ENCODE measurements around the gene CD19. TPM values are rescaled to one million over a fixed set of nuclear protein-coding genes. Genes with fewer than 3 reads are reported as not detected.
"Not testable (repeated sequence)": the region's sequence is repeated elsewhere in the genome, so short reads cannot be mapped to it uniquely, and the experiment has no call there.

The CD19 gene
- total and polyA plus RNA-seq, 12 donors = 0.06 to 0.19 TPM; not detected in 10

- peaks cover 0 to 2% (median 0%) of the 10 kb centered on the region in 7 donors for H3K27me3 ChIP-seq
- no peak for TF ChIP-seq CTCF (IDR thresholded peaks at IDR 0.05)
- H3K4me1 ChIP-seq = peaks cover 0 to 10% (median 4%) of the 10 kb centered on the region in 9 donors
- H3K36me3 ChIP-seq = no peaks in the 10 kb centered on the region
- no peaks in the 10 kb centered on the region for H3K9me3 ChIP-seq
- H3K4me3 ChIP-seq = no peak overlapping the region
- ATAC-seq (peak in 1 of 8 donors; percentile 31), DNase-seq (no peak)
- 70 to 81% methylated on average over 14 of the region's 14 CpGs for WGBS, 2 donors
- intact Hi-C loops (cut with DNase I) = loop anchor here in 1 of 10 donors (10.0 kb wide), 1 partner anchor 113 kb away; the partner anchor contains the start of gene ATXN2L
- H3K27ac ChIP-seq = no peak overlapping the region
Observed at GRCh38 chr16:28937222-28937876, 5.6 kb downstream of the CD19 start.

GRCh38 chr16:28938721-28939120 lies 7.0 kb downstream of the CD19 start:
- 80 to 81% methylated on average over 7 of the region's 7 CpGs for WGBS, 2 donors

GRCh38 chr16:28939825-28940224 lies 8.1 kb downstream of the CD19 start:
- H3K27ac ChIP-seq = not testable (repeated sequence)
- 90 to 94% methylated on average over 7 of the region's 7 CpGs for WGBS, 2 donors
- intact Hi-C loops (cut with DNase I) = loop anchor here in 7 of 10 donors (2.0 to 10.0 kb wide), 9 partner anchors 23 to 388 kb away; partner anchors contain the start of genes ATP2A1 (in 3 of the 7), ATXN2L (in 2 of the 7) and SGF29 (in 2 of the 7)

More at GRCh38 chr16:28938721-28939120, 7.0 kb downstream of the CD19 start:
- no peak for TF ChIP-seq CTCF (IDR thresholded peaks at IDR 0.05)
- ATAC-seq = no peak
- Histone ChIP-seq H3K36me3 (no peaks in the 10 kb centered on the region), H3K4me3 (no peak overlapping the region), H3K9me3 (no peaks in the 10 kb centered on the region), H3K27ac (no peak overlapping the region), H3K27me3 (peaks cover 0 to 2% (median 0%) of the 10 kb centered on the region in 7 donors), H3K4me1 (peaks cover 0 to 10% (median 4%) of the 10 kb centered on the region in 9 donors)
- DNase-seq = no peak
- intact Hi-C loops (cut with DNase I) = loop anchor here in 1 of 10 donors (10.0 kb wide), 1 partner anchor 114 kb away; the partner anchor contains the start of gene ATXN2L

GRCh38 chr16:28943281-28943680 lies 11.5 kb downstream of the CD19 start:
- H3K9me3 ChIP-seq = no peaks in the 10 kb centered on the region
- no peak for TF ChIP-seq CTCF (IDR thresholded peaks at IDR 0.05)
- intact Hi-C loops (cut with DNase I) = loop anchor here in 5 of 10 donors (5.0 to 10.0 kb wide), 7 partner anchors 61 to 391 kb away; partner anchors contain the start of genes ATP2A1 (in 3 of the 5), SGF29 (in 2 of the 5) and ATXN2L (in 1 of the 5)
- DNase-seq = no peak
- peaks cover 2 to 12% (median 10%) of the 10 kb centered on the region in 9 donors for H3K4me1 ChIP-seq
- no peaks in the 10 kb centered on the region for H3K27me3 ChIP-seq
- no peaks in the 10 kb centered on the region for H3K36me3 ChIP-seq
- no peak for ATAC-seq
- H3K27ac ChIP-seq = no peak overlapping the region
- no peak overlapping the region for H3K4me3 ChIP-seq

More at GRCh38 chr16:28939825-28940224, 8.1 kb downstream of the CD19 start:
- H3K4me1 ChIP-seq = peaks cover 0 to 10% (median 4%) of the 10 kb centered on the region in 9 donors
- H3K36me3 ChIP-seq, H3K4me3 ChIP-seq, DNase-seq, H3K9me3 ChIP-seq, ATAC-seq, H3K27me3 ChIP-seq: not testable (repeated sequence)
